GM21526 (cell line): Measurements from ENCODE around the gene USP48.
"Not testable (repeated sequence)": the region's sequence is repeated elsewhere in the genome, so short reads cannot be mapped to it uniquely, and the experiment has no call there.

ENCODE experiments used
- ATAC-seq: cut with Tn5 transposase; IDR thresholded peaks from one replicate; pipeline ENCODE4 v1.9.1; 2021; ENCODE audit warnings: moderate library complexity; ENCODE audit not compliant: unreplicated experiment, low FRiP score

The USP48 gene

GRCh38 chr1:21776925-21777324 is 6.0 kb downstream of the USP48 start:
- ATAC-seq = not testable (repeated sequence)

- ATAC-seq = no peak
Measured at GRCh38 chr1:21775985-21776562, 6.9 kb downstream of the USP48 start.

GRCh38 chr1:21775550-21775914 is 7.4 kb downstream of the USP48 start:
- ATAC-seq = no peak

GRCh38 chr1:21774835-21775549 is 8.0 kb downstream of the USP48 start:
- ATAC-seq = no peak

GRCh38 chr1:21773585-21773984 is 9.4 kb downstream of the USP48 start:
- no peak for ATAC-seq

- ATAC-seq = not testable (repeated sequence)
Measured at GRCh38 chr1:21771672-21772071, 11.3 kb downstream of the USP48 start.

- not testable (repeated sequence) for ATAC-seq
Measured at GRCh38 chr1:21770602-21771001, 12.3 kb downstream of the USP48 start.

- ATAC-seq = no peak
Measured at GRCh38 chr1:21770201-21770600, 12.7 kb downstream of the USP48 start.

GRCh38 chr1:21767106-21767505 is 15.8 kb downstream of the USP48 start:
- ATAC-seq = not testable (repeated sequence)

- ATAC-seq = no peak
Measured at GRCh38 chr1:21766210-21766609, 16.7 kb downstream of the USP48 start.

- ATAC-seq = no peak
Measured at GRCh38 chr1:21764615-21765423, 18.1 kb downstream of the USP48 start.

GRCh38 chr1:21763694-21764419 is 19.1 kb downstream of the USP48 start:
- ATAC-seq = no peak

GRCh38 chr1:21763236-21763635 is 19.7 kb downstream of the USP48 start:
- ATAC-seq = no peak

GRCh38 chr1:21762022-21762404 is 20.9 kb downstream of the USP48 start:
- ATAC-seq = no peak

GRCh38 chr1:21761052-21761451 is 21.9 kb downstream of the USP48 start:
- no peak for ATAC-seq

- ATAC-seq = no peak
Measured at GRCh38 chr1:21759818-21760217, 23.1 kb downstream of the USP48 start.

- no peak for ATAC-seq
Measured at GRCh38 chr1:21759182-21759581, 23.8 kb downstream of the USP48 start.

GRCh38 chr1:21758614-21759013 is 24.3 kb downstream of the USP48 start:
- no peak for ATAC-seq

- no peak for ATAC-seq
Measured at GRCh38 chr1:21756393-21757089, 26.4 kb downstream of the USP48 start.

GRCh38 chr1:21755067-21755466 is 27.9 kb downstream of the USP48 start:
- no peak for ATAC-seq
